GM21825 (cell line): Measurements from ENCODE around the gene CLIP3.
"Not testable (repeated sequence)": the region's sequence is repeated elsewhere in the genome, so short reads cannot be mapped to it uniquely, and the experiment has no call there.

Experiments
- ATAC-seq: cut with Tn5 transposase; IDR thresholded peaks from one replicate; pipeline ENCODE4 v1.9.1; 2021; ENCODE audit warnings: mild to moderate bottlenecking, moderate library complexity; ENCODE audit not compliant: unreplicated experiment

The CLIP3 gene

GRCh38 chr19:36047835-36048234 lies 15.2 kb upstream of the CLIP3 start:
- no peak for ATAC-seq

- no peak for ATAC-seq
Observed at GRCh38 chr19:36046443-36047050, 13.9 kb upstream of the CLIP3 start.

GRCh38 chr19:36043952-36044351 lies 11.3 kb upstream of the CLIP3 start:
- ATAC-seq: no peak

GRCh38 chr19:36041831-36042230 lies 9.2 kb upstream of the CLIP3 start:
- no peak for ATAC-seq

- not testable (repeated sequence) for ATAC-seq
Observed at GRCh38 chr19:36041092-36041491, 8.4 kb upstream of the CLIP3 start.

GRCh38 chr19:36040495-36040894 lies 7.8 kb upstream of the CLIP3 start:
- no peak for ATAC-seq

GRCh38 chr19:36031308-36031707 lies 1.4 kb downstream of the CLIP3 start:
- ATAC-seq: no peak

- no peak for ATAC-seq
Observed at GRCh38 chr19:36030264-36031148, 2.2 kb downstream of the CLIP3 start.

GRCh38 chr19:36028313-36029041 lies 4.2 kb downstream of the CLIP3 start:
- no peak for ATAC-seq

GRCh38 chr19:36027696-36028095 lies 5.0 kb downstream of the CLIP3 start:
- no peak for ATAC-seq

GRCh38 chr19:36026091-36026876 lies 6.4 kb downstream of the CLIP3 start:
- ATAC-seq: no peak

- no peak for ATAC-seq
Observed at GRCh38 chr19:36025541-36025940, 7.1 kb downstream of the CLIP3 start.

GRCh38 chr19:36023432-36023831 lies 9.2 kb downstream of the CLIP3 start:
- no peak for ATAC-seq

GRCh38 chr19:36019061-36019670 lies 13.5 kb downstream of the CLIP3 start:
- no peak for ATAC-seq

GRCh38 chr19:36014012-36014924 lies 18.4 kb downstream of the CLIP3 start, which contains the start of gene ALKBH6:
Gene ALKBH6, minus strand, starts transcription at chr19:36014213. Its CDS starts 816 bp downstream, at chr19:36013397.
- ATAC-seq: peak; percentile 89

- ATAC-seq: no peak
Observed at GRCh38 chr19:36013280-36014011, 19.2 kb downstream of the CLIP3 start.

GRCh38 chr19:36010402-36010801 lies 22.3 kb downstream of the CLIP3 start:
- no peak for ATAC-seq

- ATAC-seq: no peak
Observed at GRCh38 chr19:36009633-36010379, 22.9 kb downstream of the CLIP3 start.
